Hepatocyte (in vitro differentiated cells): ENCODE data around the gene CHRNB4.

Source experiments
- CTCF ChIP-seq: fragments of 200-600 bp; sonication (generic); IDR thresholded peaks from 2 replicates; pipeline ENCODE4 v1.5.1; 2016; ENCODE audit warnings: antibody characterized with exemption, mild to moderate bottlenecking; ENCODE audit not compliant: poor library complexity
- EZH2 ChIP-seq: fragments of 200-600 bp; sonication (generic); IDR thresholded peaks from 2 replicates; pipeline ENCODE4 v1.6.1; 2016; ENCODE audit warnings: antibody characterized with exemption, mild to moderate bottlenecking, borderline replicate concordance
- EZH2phosphoT487 ChIP-seq: fragments of 200-600 bp; sonication (generic); IDR thresholded peaks from one replicate; pipeline ENCODE4 v1.6.1; 2018; ENCODE audit warnings: antibody characterized with exemption, mild to moderate bottlenecking, low read depth, moderate library complexity; ENCODE audit not compliant: unreplicated experiment, severe bottlenecking

GRCh38 chr15:78638658-78639314, 2.2 kb downstream of the CHRNB4 start:
- peak; percentile 72 for TF ChIP-seq CTCF
- no peak for TF ChIP-seq EZH2
- no peak for TF ChIP-seq EZH2phosphoT487
